Fibroblast of lung (primary cell): ENCODE measurements around the gene SCEL. TPM values are rescaled to one million over a fixed set of nuclear protein-coding genes. Genes with fewer than 3 reads are reported as not detected.

Experiments
- DNase-seq, 2 donors: peaks; one replicate each; pipeline versions ENCODE4 v3.0.0 to v3.0.0-alpha.2; 2010; ENCODE audit warnings: low read depth in 2 of 2
- H2AFZ ChIP-seq: 2 replicates; pipeline ENCODE4 v1.5.1; 2012; ENCODE audit warnings: low read length, control low read depth, inconsistent platforms
- H3K27ac ChIP-seq: 2 replicates; pipeline ENCODE4 v1.5.1; 2011; ENCODE audit warnings: low read length, control low read depth; ENCODE audit not compliant: insufficient read depth
- H3K27me3 ChIP-seq: 2 replicates; pipeline ENCODE4 v1.5.1; 2011; ENCODE audit warnings: mild to moderate bottlenecking, low read length; ENCODE audit not compliant: control insufficient read depth, insufficient read depth
- H3K36me3 ChIP-seq: 2 replicates; pipeline ENCODE4 v1.5.1; 2011; ENCODE audit warnings: low read length; ENCODE audit not compliant: control insufficient read depth, insufficient read depth
- H3K4me1 ChIP-seq: 2 replicates; pipeline ENCODE4 v1.5.1; 2011; ENCODE audit warnings: low read length; ENCODE audit not compliant: control insufficient read depth, insufficient read depth; ENCODE audit errors: extremely low read depth
- H3K4me2 ChIP-seq: 2 replicates; pipeline ENCODE4 v1.5.1; 2011; ENCODE audit warnings: low read length, control low read depth; ENCODE audit not compliant: insufficient read depth; ENCODE audit errors: extremely low read depth
- H3K4me3 ChIP-seq, 4 experiments: fragments of 200-600 bp in 1 of 4; sonication (generic) in 1 of 4; replicated peaks in 1 of 4; 2 replicates each; pipeline ENCODE4 v1.5.1; 2011 to 2016; ENCODE audit warnings: low read length in 4 of 4, low read depth in 3 of 4, mild to moderate bottlenecking in 3 of 4, control low read depth in 2 of 4, inconsistent platforms in 1 of 4, mixed read lengths in 1 of 4; ENCODE audit not compliant: insufficient read depth in 1 of 4; ENCODE audit errors: control extremely low read depth in 1 of 4
- H3K79me2 ChIP-seq: 2 replicates; pipeline ENCODE4 v1.5.1; 2012; ENCODE audit warnings: mild to moderate bottlenecking, low read length, inconsistent platforms; ENCODE audit not compliant: control insufficient read depth, insufficient read depth
- H3K9ac ChIP-seq: 2 replicates; pipeline ENCODE4 v1.5.1; 2011; ENCODE audit warnings: mild to moderate bottlenecking, low read length, control low read depth; ENCODE audit not compliant: insufficient read depth
- H3K9me3 ChIP-seq: 2 replicates; pipeline ENCODE4 v1.5.1; 2012; ENCODE audit warnings: low read depth, low read length; ENCODE audit not compliant: control insufficient read depth, insufficient read depth
- H4K20me1 ChIP-seq: 2 replicates; pipeline ENCODE4 v1.5.1; 2011; ENCODE audit warnings: low read length; ENCODE audit not compliant: control insufficient read depth, insufficient read depth; ENCODE audit errors: extremely low read depth
- EZH2 ChIP-seq: IDR thresholded peaks from 2 replicates; pipeline ENCODE4 v1.5.1; 2012; ENCODE audit warnings: low read length, control low read depth, mild to moderate bottlenecking; ENCODE audit errors: missing control alignments
- polyA minus RNA-seq: library from RNA; depleted of rRNA, polyadenylated mRNA; stranded (reverse); fragments of >200 nt; gene quantifications from 2 replicates; pipeline ENCODE4 v1.2.3, GENCODE V29; 2011; ENCODE audit warnings: low replicate concordance
- polyA plus RNA-seq, 2 donors: library from polyadenylated mRNA; depleted of rRNA in 1 of 2; stranded (reverse) in 1 of 2; unstranded in 1 of 2; fragments of >200 nt; gene quantifications; 2 replicates each; pipeline ENCODE4 v1.2.1, GENCODE V29; 2011 to 2012; ENCODE audit warnings: missing spikeins in 1 of 2
- total RNA-seq: library from RNA; depleted of rRNA; stranded (reverse); fragments of >200 nt; gene quantifications from 2 replicates; pipeline ENCODE4 v1.2.1, GENCODE V29; 2014
- TF ChIP-seq, protein P1 (sequence below), 2 donors: IDR thresholded peaks in 1 of 2; conservative IDR thresholded peaks in 1 of 2; 1 replicate in 1 of 2; 2 replicates in 1 of 2; pipeline ENCODE4 v1.5.1; 2011 to 2012; ENCODE audit warnings: low read length in 2 of 2, control low read depth in 1 of 2, inconsistent platforms in 1 of 2, low read depth in 1 of 2, mild to moderate bottlenecking in 1 of 2

The SCEL gene
- total RNA-seq (not detected in 2 replicates), polyA plus RNA-seq (not detected in 2 replicates), polyA minus RNA-seq (not detected in 2 replicates)
- polyA plus RNA-seq (2012): not detected in 2 replicates

GRCh38 chr13:77535448-77535847 is at the start of gene SCEL:
SCEL (plus strand) TSS chr13:77535706; CDS start chr13:77555876, 20,170 bp downstream.
- Histone ChIP-seq H2AFZ (no peak within 1 kb of the TSS), H3K27me3 (no peaks in the 10 kb centered on the region), H3K27ac (no peak within 1 kb of the TSS), H3K9ac (no peak within 1 kb of the TSS), H3K9me3 (no peaks in the 10 kb centered on the region), H4K20me1 (no peaks in the 10 kb centered on the region), H3K4me3 (no peak within 1 kb of the TSS), H3K4me2 (no peak within 1 kb of the TSS), H3K79me2 (no peaks in the 10 kb centered on the region), H3K4me1 (no peaks in the 10 kb centered on the region), H3K36me3 (no peaks in the 10 kb centered on the region)
- no peak for DNase-seq
- TF ChIP-seq, protein P1, sequence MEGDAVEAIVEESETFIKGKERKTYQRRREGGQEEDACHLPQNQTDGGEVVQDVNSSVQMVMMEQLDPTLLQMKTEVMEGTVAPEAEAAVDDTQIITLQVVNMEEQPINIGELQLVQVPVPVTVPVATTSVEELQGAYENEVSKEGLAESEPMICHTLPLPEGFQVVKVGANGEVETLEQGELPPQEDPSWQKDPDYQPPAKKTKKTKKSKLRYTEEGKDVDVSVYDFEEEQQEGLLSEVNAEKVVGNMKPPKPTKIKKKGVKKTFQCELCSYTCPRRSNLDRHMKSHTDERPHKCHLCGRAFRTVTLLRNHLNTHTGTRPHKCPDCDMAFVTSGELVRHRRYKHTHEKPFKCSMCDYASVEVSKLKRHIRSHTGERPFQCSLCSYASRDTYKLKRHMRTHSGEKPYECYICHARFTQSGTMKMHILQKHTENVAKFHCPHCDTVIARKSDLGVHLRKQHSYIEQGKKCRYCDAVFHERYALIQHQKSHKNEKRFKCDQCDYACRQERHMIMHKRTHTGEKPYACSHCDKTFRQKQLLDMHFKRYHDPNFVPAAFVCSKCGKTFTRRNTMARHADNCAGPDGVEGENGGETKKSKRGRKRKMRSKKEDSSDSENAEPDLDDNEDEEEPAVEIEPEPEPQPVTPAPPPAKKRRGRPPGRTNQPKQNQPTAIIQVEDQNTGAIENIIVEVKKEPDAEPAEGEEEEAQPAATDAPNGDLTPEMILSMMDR (conservative IDR thresholded peaks at IDR 0.05 in 1 of 2, IDR thresholded peaks at IDR 0.05 in 1 of 2; ENCODE audit: low read depth in 1 of 2, low read length in 2 of 2): no peak
- TF ChIP-seq EZH2: no peak

- Histone ChIP-seq H3K79me2 (no peaks in the 10 kb centered on the region), H3K9ac (no peak overlapping the region), H3K9me3 (no peaks in the 10 kb centered on the region), H3K27ac (no peak overlapping the region), H3K36me3 (no peaks in the 10 kb centered on the region), H3K27me3 (no peaks in the 10 kb centered on the region), H3K4me2 (no peak overlapping the region), H4K20me1 (no peaks in the 10 kb centered on the region), H2AFZ (no peak overlapping the region), H3K4me1 (no peaks in the 10 kb centered on the region), H3K4me3 (no peak overlapping the region)
- no peak for TF ChIP-seq EZH2
- TF ChIP-seq, protein P1 (conservative IDR thresholded peaks at IDR 0.05 in 1 of 2, IDR thresholded peaks at IDR 0.05 in 1 of 2; ENCODE audit: low read depth in 1 of 2, low read length in 2 of 2): no peak
- DNase-seq: no peak
These were observed 45.8 kb upstream of the SCEL start for GRCh38 chr13:77489566-77490337.

DNA sequence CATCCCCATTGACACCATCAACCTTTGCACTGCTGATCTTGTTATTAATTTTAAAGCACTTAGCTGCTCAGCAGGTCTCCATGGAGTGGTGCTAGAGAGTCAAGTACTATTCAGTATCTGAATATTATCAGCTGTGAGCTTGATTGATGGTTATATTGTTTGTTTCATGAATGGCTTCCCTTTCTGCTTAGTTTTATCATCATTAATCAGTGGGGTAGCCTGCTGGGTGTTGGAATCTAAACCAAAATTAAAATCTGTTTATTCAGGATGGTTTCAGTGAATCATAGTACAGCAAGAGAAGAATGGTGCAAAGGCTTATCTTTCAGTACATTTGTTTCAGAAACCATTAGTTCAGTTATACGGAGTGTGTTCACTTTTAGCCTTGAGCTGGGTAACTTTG is 42.5 kb upstream of the SCEL start:
- Histone ChIP-seq H3K36me3 (no peaks in the 10 kb centered on the region), H3K9me3 (no peaks in the 10 kb centered on the region), H4K20me1 (no peaks in the 10 kb centered on the region), H3K79me2 (no peaks in the 10 kb centered on the region), H3K4me2 (no peak overlapping the region), H2AFZ (no peak overlapping the region), H3K27me3 (no peaks in the 10 kb centered on the region), H3K9ac (no peak overlapping the region), H3K27ac (no peak overlapping the region), H3K4me3 (no peak overlapping the region), H3K4me1 (no peaks in the 10 kb centered on the region)
- no peak for TF ChIP-seq EZH2
- TF ChIP-seq, protein P1 (conservative IDR thresholded peaks at IDR 0.05 in 1 of 2, IDR thresholded peaks at IDR 0.05 in 1 of 2; ENCODE audit: low read depth in 1 of 2, low read length in 2 of 2): peak; percentile 33 to 58
- peak; percentile 42 to 46 for DNase-seq
